HL-60/S4 treated with phorbol 12-myristate 13-acetate at 8.2 ng/mL for 4 days and 3 days (cell line): ENCODE results near the gene POU4F3.
"Not testable (repeated sequence)": the region's sequence is repeated elsewhere in the genome, so short reads cannot be mapped to it uniquely, and the experiment has no call there.

Source experiments
- in situ Hi-C: fragments of 300-500 bp; cut with MboI; formaldehyde crosslinking; loops from 2 replicates; pipeline ENCODE4 v1.15.0; 2022; ENCODE audit warnings: low sequenced_read_pairs

Gene POU4F3

GRCh38 chr5:146338774-146339714 lies at the start of gene POU4F3:
TSS of gene POU4F3 (plus strand) at chr5:146338839. CDS start at chr5:146339113, 274 bp downstream.
- in situ Hi-C loops = no loop called here

- in situ Hi-C loops = no loop called here
These were observed 48.3 kb upstream of the POU4F3 start for GRCh38 chr5:146290318-146290717.

- in situ Hi-C loops = no loop called here
These were observed 47.1 kb upstream of the POU4F3 start for GRCh38 chr5:146291421-146292074.

GRCh38 chr5:146296245-146296644 lies 42.4 kb upstream of the POU4F3 start:
- in situ Hi-C loops = no loop called here

- in situ Hi-C loops = not testable (repeated sequence)
These were observed 39.7 kb upstream of the POU4F3 start for GRCh38 chr5:146298920-146299319.

- in situ Hi-C loops = no loop called here
These were observed 37.0 kb upstream of the POU4F3 start for GRCh38 chr5:146301626-146302025.

GRCh38 chr5:146302406-146302805 lies 36.2 kb upstream of the POU4F3 start:
- in situ Hi-C loops = no loop called here

- in situ Hi-C loops = no loop called here
These were observed 31.8 kb upstream of the POU4F3 start for GRCh38 chr5:146306838-146307237.

GRCh38 chr5:146307796-146308195 lies 30.8 kb upstream of the POU4F3 start:
- in situ Hi-C loops = no loop called here

- in situ Hi-C loops = no loop called here
These were observed 28.1 kb upstream of the POU4F3 start for GRCh38 chr5:146310540-146310939.

GRCh38 chr5:146311278-146311677 lies 27.4 kb upstream of the POU4F3 start:
- in situ Hi-C loops = no loop called here

- in situ Hi-C loops = no loop called here
These were observed 25.6 kb upstream of the POU4F3 start for GRCh38 chr5:146313027-146313426.

- in situ Hi-C loops = no loop called here
These were observed 17.1 kb upstream of the POU4F3 start for GRCh38 chr5:146321571-146321970.

GRCh38 chr5:146327257-146327870 lies 11.3 kb upstream of the POU4F3 start:
- in situ Hi-C loops = no loop called here

GRCh38 chr5:146327989-146328388 lies 10.7 kb upstream of the POU4F3 start:
- in situ Hi-C loops = no loop called here

GRCh38 chr5:146329697-146330096 lies 8.9 kb upstream of the POU4F3 start:
- in situ Hi-C loops = no loop called here

GRCh38 chr5:146331423-146331822 lies 7.2 kb upstream of the POU4F3 start:
- in situ Hi-C loops = no loop called here

- in situ Hi-C loops = no loop called here
These were observed 4.5 kb upstream of the POU4F3 start for GRCh38 chr5:146334074-146334533.

- in situ Hi-C loops = no loop called here
These were observed 2.4 kb upstream of the POU4F3 start for GRCh38 chr5:146336197-146336596.

- in situ Hi-C loops = no loop called here
These were observed 1.3 kb upstream of the POU4F3 start for GRCh38 chr5:146337264-146337904.

GRCh38 chr5:146337928-146338327 lies 711 bp upstream of the POU4F3 start:
- in situ Hi-C loops = no loop called here
